ENCODE data around the gene IL5RA.

DNA sequence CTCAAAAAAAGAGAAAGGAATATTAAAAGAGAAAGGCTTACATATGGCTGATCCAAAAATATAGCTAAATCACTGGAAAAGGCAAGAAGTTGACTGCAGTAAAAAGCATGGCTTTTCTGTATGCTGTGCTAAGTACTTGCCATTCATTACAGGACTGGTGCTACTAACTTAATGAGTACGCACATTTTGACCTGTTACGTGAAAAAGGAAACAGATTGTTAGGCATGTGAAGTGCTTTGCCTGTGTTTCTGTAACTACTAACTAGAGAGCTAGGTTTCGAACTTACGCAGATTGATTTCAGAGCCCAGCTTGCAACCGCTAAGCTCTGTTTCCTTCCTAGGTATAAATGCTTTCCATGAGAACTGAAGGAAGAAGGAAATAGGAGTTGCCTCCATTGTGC is 19.4 kb upstream of the IL5RA start:
- TF ChIP-seq POLR2A (IDR thresholded peaks at IDR 0.05) = no peak
- TF ChIP-seq POLR2AphosphoS5 (IDR thresholded peaks at IDR 0.05; ENCODE audit: insufficient read depth in 1 of 2, low read depth in 1 of 2) = no peak
- TF ChIP-seq, protein P1, sequence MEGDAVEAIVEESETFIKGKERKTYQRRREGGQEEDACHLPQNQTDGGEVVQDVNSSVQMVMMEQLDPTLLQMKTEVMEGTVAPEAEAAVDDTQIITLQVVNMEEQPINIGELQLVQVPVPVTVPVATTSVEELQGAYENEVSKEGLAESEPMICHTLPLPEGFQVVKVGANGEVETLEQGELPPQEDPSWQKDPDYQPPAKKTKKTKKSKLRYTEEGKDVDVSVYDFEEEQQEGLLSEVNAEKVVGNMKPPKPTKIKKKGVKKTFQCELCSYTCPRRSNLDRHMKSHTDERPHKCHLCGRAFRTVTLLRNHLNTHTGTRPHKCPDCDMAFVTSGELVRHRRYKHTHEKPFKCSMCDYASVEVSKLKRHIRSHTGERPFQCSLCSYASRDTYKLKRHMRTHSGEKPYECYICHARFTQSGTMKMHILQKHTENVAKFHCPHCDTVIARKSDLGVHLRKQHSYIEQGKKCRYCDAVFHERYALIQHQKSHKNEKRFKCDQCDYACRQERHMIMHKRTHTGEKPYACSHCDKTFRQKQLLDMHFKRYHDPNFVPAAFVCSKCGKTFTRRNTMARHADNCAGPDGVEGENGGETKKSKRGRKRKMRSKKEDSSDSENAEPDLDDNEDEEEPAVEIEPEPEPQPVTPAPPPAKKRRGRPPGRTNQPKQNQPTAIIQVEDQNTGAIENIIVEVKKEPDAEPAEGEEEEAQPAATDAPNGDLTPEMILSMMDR (IDR thresholded peaks at IDR 0.05) = no peak

Data from vagina (tissue), 2 donors.